Kidney (tissue), 14 donors: ENCODE data around the gene TRIP13. TPM values are rescaled to one million over a fixed set of nuclear protein-coding genes. Genes with fewer than 3 reads are reported as not detected.

Experiments
- DNase-seq, 5 donors: peaks; one replicate each; pipeline ENCODE4 v3.0.0-alpha.2; 2013 to 2020
- FAIRE-seq: peaks from 2 replicates; lab custom pipeline; 2012; peaks lifted over from hg19 to GRCh38; lab: Jason Lieb, UNC
- H3K27ac ChIP-seq, 2 donors: one replicate each; pipeline ENCODE4 v1.7.0; 2013; ENCODE audit warnings: low read depth in 2 of 2, low read length in 2 of 2, inconsistent platforms in 1 of 2
- H3K27me3 ChIP-seq: one replicate; pipeline ENCODE4 v1.7.1; 2013; ENCODE audit warnings: low read length, inconsistent platforms; ENCODE audit not compliant: control insufficient read depth, insufficient read depth
- H3K36me3 ChIP-seq, 3 donors: one replicate each; pipeline versions ENCODE4 v1.7.0 to v1.7.1; 2013; ENCODE audit warnings: low read length in 3 of 3, control low read depth in 1 of 3, inconsistent platforms in 1 of 3; ENCODE audit not compliant: insufficient read depth in 3 of 3, control insufficient read depth in 2 of 3
- H3K4me1 ChIP-seq, 3 donors: one replicate each; pipeline versions ENCODE4 v1.7.0 to v1.7.1; 2013; ENCODE audit warnings: low read length in 3 of 3, inconsistent platforms in 1 of 3, low read depth in 1 of 3; ENCODE audit not compliant: control insufficient read depth in 2 of 3, insufficient read depth in 2 of 3
- H3K4me3 ChIP-seq, 3 donors: one replicate each; pipeline versions ENCODE4 v1.7.0 to v1.8.1; 2013; ENCODE audit warnings: low read length in 3 of 3, control low read depth in 1 of 3, inconsistent platforms in 1 of 3
- H3K9ac ChIP-seq, 3 donors: one replicate each; pipeline versions ENCODE4 v1.7.0 to v1.7.1; 2013; ENCODE audit warnings: low read length in 3 of 3, control low read depth in 1 of 3, inconsistent platforms in 1 of 3
- H3K9me3 ChIP-seq, 3 donors: one replicate each; pipeline versions ENCODE4 v1.7.0 to v1.7.1; 2013; ENCODE audit warnings: low read length in 3 of 3, control low read depth in 1 of 3, inconsistent platforms in 1 of 3; ENCODE audit not compliant: control insufficient read depth in 2 of 3, insufficient read depth in 1 of 3
- intact Hi-C: fragments of 100-400 bp; cut with DNase I; formaldehyde crosslinking; loops from one replicate; pipeline ENCODE4 v1.11.1; 2022
- polyA plus RNA-seq: library from polyadenylated mRNA; stranded (reverse); fragments of 350-450 nt; fragmentation: Illumina TruSeq; extraction: RNeasy Lipid Tissue Mini Kit (QIAGEN cat#74804); gene quantifications from one replicate; pipeline ENCODE4 v1.2.3, GENCODE V29; 2014; ENCODE audit warnings: low read depth, low replicate concordance; ENCODE audit not compliant: insufficient read depth
- total RNA-seq: library from RNA; stranded (reverse); fragmentation: NEBNext Ultra II Directional; extraction: Animal tissue kit (Norgen Biotek cat#: 25700); gene quantifications from one replicate; pipeline ENCODE4 v1.2.1, GENCODE V29; 2021
- TF ChIP-seq, protein P1 (sequence below): IDR thresholded peaks from 3 replicates; pipeline ENCODE4 v1.5.1; 2012; ENCODE audit warnings: mild to moderate bottlenecking, moderate library complexity, borderline replicate concordance; ENCODE audit not compliant: insufficient read depth; ENCODE audit errors: extremely low read depth
- donor health status: control.
- donor health status: control.
- donor health status: control.
- donor health status: control.
- donor health status: control.
- donor health status: DM: yes; HTN: yes; CAD: no.
- donor health status: Normal renal cell carcinoma (clear cell type).

Gene TRIP13
- total and polyA plus RNA-seq, 2 donors from 2014 or later: 0.86 to 1.6 TPM

DNA sequence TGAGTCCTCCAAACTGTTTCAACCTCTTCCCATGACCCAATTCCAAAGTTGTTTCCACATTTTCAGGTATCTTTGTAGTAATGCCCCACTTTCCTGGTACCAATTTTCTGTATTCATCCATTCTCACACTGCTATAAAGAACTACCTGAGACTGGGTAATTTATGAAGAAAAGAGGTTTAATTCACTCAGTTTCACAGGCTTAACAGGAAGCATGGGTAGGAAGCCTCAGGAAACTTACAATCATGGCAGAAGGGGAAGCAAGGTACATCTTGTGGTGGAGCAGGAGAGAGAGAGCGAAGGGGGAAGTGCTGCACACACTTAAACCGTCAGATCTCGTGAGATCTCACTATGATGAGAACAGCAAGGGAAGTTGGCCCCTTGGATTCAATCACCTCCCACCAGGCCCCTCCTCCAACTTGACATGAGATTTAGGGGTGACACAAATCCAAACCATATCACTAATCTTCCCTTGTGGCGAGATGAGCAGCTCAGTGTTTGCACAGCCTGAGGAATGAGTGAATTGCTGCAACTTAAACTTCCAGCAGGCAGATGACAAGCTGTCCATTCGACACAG is 42.9 kb downstream of the TRIP13 start:
- Histone ChIP-seq H3K4me1 (no peaks in the 10 kb centered on the region), H3K27ac (no peak overlapping the region), H3K9me3 (no peaks in the 10 kb centered on the region), H3K9ac (no peak overlapping the region), H3K4me3 (no peak overlapping the region), H3K27me3 (no peaks in the 10 kb centered on the region), H3K36me3 (no peaks in the 10 kb centered on the region)
- intact Hi-C loops: loop anchor here (10.0 kb wide), 1 partner anchor 219 kb away; no protein-coding TSS in a partner anchor
- DNase-seq (no peak), FAIRE-seq (no peak)
- TF ChIP-seq, protein P1, sequence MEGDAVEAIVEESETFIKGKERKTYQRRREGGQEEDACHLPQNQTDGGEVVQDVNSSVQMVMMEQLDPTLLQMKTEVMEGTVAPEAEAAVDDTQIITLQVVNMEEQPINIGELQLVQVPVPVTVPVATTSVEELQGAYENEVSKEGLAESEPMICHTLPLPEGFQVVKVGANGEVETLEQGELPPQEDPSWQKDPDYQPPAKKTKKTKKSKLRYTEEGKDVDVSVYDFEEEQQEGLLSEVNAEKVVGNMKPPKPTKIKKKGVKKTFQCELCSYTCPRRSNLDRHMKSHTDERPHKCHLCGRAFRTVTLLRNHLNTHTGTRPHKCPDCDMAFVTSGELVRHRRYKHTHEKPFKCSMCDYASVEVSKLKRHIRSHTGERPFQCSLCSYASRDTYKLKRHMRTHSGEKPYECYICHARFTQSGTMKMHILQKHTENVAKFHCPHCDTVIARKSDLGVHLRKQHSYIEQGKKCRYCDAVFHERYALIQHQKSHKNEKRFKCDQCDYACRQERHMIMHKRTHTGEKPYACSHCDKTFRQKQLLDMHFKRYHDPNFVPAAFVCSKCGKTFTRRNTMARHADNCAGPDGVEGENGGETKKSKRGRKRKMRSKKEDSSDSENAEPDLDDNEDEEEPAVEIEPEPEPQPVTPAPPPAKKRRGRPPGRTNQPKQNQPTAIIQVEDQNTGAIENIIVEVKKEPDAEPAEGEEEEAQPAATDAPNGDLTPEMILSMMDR: no peak

DNA sequence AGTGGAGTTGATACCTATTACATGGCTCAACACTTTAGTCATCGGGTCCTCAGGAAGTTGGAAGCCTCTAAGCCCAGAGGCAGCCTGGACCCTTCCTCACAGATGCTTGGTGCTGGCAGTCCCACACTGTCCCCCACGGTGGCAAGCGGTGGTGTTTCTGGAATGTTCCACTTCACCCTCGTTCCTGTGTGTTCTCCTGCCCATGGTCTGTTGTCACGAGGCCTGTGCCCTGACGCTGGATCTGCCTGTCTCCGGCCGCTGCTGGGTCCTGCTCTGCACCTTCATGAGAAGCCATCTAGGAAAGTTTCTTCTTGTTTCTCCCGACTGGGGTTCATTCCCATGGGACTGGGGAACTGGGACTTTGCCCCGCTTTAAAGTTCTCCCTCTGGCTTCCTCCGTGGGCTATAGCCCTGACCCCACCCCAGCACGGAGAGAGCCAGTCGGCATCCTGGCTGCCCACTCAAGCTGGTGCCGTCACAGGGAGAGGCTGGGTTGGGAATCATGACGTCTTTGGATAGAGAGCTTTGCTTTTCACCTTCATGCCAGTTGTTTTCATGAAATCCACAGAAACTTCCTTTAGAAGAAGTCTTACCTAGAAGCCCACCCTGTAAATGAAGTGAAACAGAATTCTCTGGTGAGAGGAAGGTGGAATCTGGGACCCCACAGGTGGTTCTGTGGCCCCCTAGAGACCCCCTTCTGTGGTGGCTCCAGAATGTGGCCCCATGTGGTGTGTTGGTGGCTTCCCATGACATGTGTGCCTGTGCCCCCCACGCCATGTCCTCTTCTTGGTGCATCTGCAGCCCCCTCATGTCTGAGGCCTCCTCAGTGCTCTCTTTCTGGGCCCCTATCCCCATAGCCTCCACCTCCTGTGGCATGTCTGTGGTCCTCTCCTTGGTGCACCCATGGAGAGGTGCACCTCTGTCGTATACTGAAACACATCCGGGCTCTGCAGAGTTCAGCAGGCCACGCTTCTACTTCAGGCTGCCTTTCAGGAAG is 43.8 kb downstream of the TRIP13 start:
- Histone ChIP-seq H3K4me3 (no peak overlapping the region), H3K27me3 (no peaks in the 10 kb centered on the region), H3K9ac (no peak overlapping the region), H3K27ac (no peak overlapping the region), H3K36me3 (no peaks in the 10 kb centered on the region), H3K4me1 (no peaks in the 10 kb centered on the region), H3K9me3 (no peaks in the 10 kb centered on the region)
- TF ChIP-seq, protein P1: no peak
- FAIRE-seq (no peak), DNase-seq (no peak)
- intact Hi-C loops: loop anchor here (10.0 kb wide), 1 partner anchor 218 kb away; no protein-coding TSS in a partner anchor

DNA sequence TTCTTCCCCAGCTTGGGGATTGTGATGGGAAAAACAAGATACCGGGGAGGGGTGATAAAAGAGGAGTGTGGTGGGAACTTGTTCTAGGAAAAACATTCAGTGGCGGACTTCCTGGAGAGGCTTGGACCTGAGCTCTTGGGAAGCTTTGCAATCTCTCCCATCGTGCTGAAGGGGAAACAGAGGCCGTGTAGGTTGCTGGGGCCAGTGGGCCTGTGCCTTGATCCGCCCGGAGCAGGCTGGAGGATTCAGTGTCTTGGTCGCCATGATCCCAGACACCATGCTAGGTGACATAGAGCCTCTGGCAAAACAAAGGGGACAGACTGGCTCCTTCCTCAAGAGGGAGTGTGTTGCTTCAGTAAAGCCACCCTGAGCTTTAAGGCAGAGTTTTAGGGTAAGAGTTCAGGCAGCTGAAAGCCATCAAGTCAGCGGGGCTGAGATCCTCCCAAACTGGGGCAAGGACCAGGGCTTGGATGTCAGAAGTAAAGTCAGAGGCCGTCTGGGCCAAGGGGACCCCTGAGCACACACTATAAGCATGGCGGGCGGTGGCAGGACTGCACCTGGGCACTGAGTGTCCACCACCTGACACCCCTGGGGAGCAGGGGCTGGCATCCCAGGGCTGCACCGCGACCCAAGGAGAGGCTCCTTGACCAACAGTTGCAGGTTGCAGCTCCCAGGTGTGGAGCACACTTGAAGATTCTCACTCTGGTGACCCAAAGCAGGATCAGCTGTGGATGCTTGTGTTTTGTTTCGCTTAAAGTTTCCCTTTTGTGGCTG is 44.7 kb downstream of the TRIP13 start:
- peak in 1 of 5 donors; percentile 29 for DNase-seq
- H3K27me3 ChIP-seq: no peaks in the 10 kb centered on the region
- intact Hi-C loops: loop anchor here (10.0 kb wide), 1 partner anchor 217 kb away; no protein-coding TSS in a partner anchor

More for the DNA sequence above, 44.7 kb downstream of the TRIP13 start:
- FAIRE-seq: no peak
- no peaks in the 10 kb centered on the region for H3K36me3 ChIP-seq
- H3K9ac ChIP-seq: no peak overlapping the region
- no peaks in the 10 kb centered on the region for H3K4me1 ChIP-seq
- no peak overlapping the region for H3K4me3 ChIP-seq
- H3K9me3 ChIP-seq: no peaks in the 10 kb centered on the region
- H3K27ac ChIP-seq: no peak overlapping the region
- TF ChIP-seq, protein P1: no peak
